Activated naive CD8-positive, alpha-beta T cell treated with anti-CD3 and anti-CD28 coated beads, Interleukin-2, amount 50 U/mL, for 24 hours (primary cell): Measurements from ENCODE around the gene RPAIN.

ENCODE experiments used
- ATAC-seq: fragments of 150-1000 bp; cut with Tn5 transposase; one replicate; pipeline ENCODE4 v1.10.0; 2021
- DNase-seq: peaks from one replicate; pipeline ENCODE4 v3.0.0; 2021
- H3K27ac Mint-ChIP-seq: one replicate; pipeline ENCODE4 v1.8.0; 2021; ENCODE audit warnings: mild to moderate bottlenecking, mixed read lengths
- H3K27me3 Mint-ChIP-seq: one replicate; pipeline ENCODE4 v1.8.0; 2021; ENCODE audit warnings: mixed read lengths
- H3K36me3 Mint-ChIP-seq: one replicate; pipeline ENCODE4 v1.8.0; 2021; ENCODE audit warnings: low read depth, mixed read lengths
- H3K4me1 Mint-ChIP-seq: one replicate; pipeline ENCODE4 v1.8.0; 2021; ENCODE audit warnings: mixed read lengths
- H3K4me3 Mint-ChIP-seq: one replicate; pipeline ENCODE4 v1.8.0; 2021; ENCODE audit warnings: mild to moderate bottlenecking, moderate library complexity, mixed read lengths
- H3K9me3 Mint-ChIP-seq: one replicate; pipeline ENCODE4 v1.8.0; 2021; ENCODE audit warnings: mixed read lengths

Gene RPAIN, protein sequence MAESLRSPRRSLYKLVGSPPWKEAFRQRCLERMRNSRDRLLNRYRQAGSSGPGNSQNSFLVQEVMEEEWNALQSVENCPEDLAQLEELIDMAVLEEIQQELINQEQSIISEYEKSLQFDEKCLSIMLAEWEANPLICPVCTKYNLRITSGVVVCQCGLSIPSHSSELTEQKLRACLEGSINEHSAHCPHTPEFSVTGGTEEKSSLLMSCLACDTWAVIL

GRCh38 chr17:5419959-5420653, at the start of gene RPAIN:
Gene RPAIN (plus strand): TSS chr17:5420182. CDS start chr17:5420211, 29 bp downstream.
- ATAC-seq (peak; percentile 72), DNase-seq (peak; percentile 84)
- Mint-ChIP-seq H3K9me3 (no peaks in the 10 kb centered on the region), H3K27ac (peak within 1 kb of the TSS; percentile 100), H3K4me1 (peaks cover 67% of the 10 kb centered on the region), H3K27me3 (peaks cover 5% of the 10 kb centered on the region), H3K4me3 (peak within 1 kb of the TSS; percentile 100), H3K36me3 (peaks cover 48% of the 10 kb centered on the region)

DNA sequence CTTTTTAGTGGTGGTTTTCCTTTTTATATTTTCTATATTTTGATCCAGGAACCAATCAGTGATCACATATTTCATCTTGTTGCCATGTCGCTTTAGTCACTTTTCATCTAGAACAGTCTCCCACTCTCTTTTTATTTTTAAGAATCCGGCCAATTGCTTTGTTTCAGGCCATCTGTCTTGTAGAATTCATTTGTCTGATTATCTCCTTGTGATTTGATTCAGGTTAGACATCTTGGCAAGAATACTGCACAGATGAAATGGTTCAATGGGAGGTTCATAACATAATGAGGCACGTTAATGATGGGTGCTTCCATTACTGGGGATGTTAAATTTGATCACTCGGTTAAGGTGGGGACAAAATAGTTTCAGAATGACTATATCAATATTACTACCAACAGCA, 49.6 kb upstream of the RPAIN start:
- Mint-ChIP-seq H3K27me3 (no peaks in the 10 kb centered on the region), H3K36me3 (peaks cover 49% of the 10 kb centered on the region), H3K9me3 (no peaks in the 10 kb centered on the region), H3K4me3 (no peak overlapping the region), H3K4me1 (no peaks in the 10 kb centered on the region), H3K27ac (no peak overlapping the region)
- DNase-seq (no peak), ATAC-seq (no peak)

GRCh38 chr17:5373112-5373511, 46.9 kb upstream of the RPAIN start:
- H3K4me1 Mint-ChIP-seq, result no peaks in the 10 kb centered on the region
- DNase-seq (no peak), ATAC-seq (no peak)
- H3K27me3 Mint-ChIP-seq, result no peaks in the 10 kb centered on the region
- peaks cover 55% of the 10 kb centered on the region for H3K36me3 Mint-ChIP-seq
- peak overlapping the region; percentile 73 for H3K27ac Mint-ChIP-seq
- H3K9me3 Mint-ChIP-seq, result no peaks in the 10 kb centered on the region
- no peak overlapping the region for H3K4me3 Mint-ChIP-seq

DNA sequence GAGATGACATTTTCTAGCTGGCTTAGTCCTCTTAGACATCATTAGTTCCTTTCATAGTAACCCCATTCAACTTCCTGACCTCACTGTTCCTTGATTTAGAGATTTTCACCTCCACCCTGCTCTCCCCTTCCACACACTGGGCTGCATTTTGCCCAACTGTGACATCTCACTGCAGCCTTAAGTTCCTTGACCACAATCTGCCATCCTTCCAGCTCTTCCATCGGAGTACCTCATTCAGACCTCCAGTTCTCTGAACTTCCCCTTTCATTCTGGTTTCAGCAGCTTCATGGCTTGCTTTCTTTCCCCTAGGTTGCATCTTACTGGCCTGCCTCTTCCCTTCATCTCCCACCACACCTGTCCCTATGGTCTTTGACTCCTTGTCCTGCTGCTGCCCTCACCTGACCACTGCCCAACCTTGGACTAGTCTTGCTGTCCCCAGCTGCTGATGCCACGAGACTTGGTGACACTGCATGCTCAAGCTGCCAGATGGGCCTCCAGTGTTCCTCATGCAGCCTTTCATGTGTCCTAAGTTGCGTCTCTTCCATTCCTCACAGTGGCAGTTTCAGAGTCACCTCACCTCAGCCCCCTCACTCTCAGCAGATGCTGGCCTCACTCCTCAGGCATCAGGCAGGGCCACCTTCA, 41.3 kb upstream of the RPAIN start:
- no peaks in the 10 kb centered on the region for H3K27me3 Mint-ChIP-seq
- peaks cover 66% of the 10 kb centered on the region for H3K36me3 Mint-ChIP-seq
- DNase-seq, result no peak
- ATAC-seq, result peak; percentile 8
- H3K9me3 Mint-ChIP-seq, result no peaks in the 10 kb centered on the region
- no peak overlapping the region for H3K4me3 Mint-ChIP-seq
- no peaks in the 10 kb centered on the region for H3K4me1 Mint-ChIP-seq
- peak overlapping the region; percentile 58 for H3K27ac Mint-ChIP-seq

DNA sequence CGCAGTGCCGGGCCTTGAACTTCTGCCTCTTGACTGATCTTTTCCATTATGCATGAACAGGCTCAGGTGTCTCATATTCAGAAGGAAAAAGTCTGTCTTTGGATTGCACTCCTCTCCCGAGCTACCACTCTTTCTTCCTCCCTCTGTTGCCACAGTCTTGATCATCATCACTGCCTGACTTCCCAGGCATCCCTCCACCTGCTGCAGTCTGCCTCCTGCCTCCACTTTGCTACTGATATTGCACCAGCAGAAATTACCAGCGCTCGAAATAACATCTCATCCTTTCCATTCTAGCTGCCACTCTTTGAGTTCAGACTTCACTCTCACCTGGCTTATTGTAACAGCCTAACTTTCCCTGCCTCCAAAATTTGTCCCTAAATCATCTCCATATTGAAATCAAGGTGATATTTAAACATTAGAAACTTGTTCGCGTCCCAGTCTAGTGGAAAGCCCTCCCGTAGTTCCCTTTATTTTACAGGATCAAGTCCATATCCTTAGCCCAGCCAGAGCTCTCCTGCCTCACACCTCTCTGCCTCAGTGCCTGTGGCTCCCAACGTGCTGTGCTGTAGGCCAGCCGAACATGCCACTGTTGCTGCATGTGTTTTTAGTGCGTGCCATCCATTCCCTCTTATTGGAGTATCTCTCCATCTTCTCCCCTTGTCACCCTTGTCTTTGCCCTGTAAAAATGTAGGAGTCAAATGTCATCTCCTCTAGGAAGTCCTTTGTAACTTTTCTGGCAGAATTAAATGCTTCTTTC, 40.5 kb upstream of the RPAIN start:
- Mint-ChIP-seq H3K27me3 (no peaks in the 10 kb centered on the region), H3K27ac (peak overlapping the region; percentile 40), H3K4me3 (no peak overlapping the region), H3K4me1 (no peaks in the 10 kb centered on the region), H3K36me3 (peaks cover 69% of the 10 kb centered on the region), H3K9me3 (no peaks in the 10 kb centered on the region)
- no peak for ATAC-seq
- no peak for DNase-seq

DNA sequence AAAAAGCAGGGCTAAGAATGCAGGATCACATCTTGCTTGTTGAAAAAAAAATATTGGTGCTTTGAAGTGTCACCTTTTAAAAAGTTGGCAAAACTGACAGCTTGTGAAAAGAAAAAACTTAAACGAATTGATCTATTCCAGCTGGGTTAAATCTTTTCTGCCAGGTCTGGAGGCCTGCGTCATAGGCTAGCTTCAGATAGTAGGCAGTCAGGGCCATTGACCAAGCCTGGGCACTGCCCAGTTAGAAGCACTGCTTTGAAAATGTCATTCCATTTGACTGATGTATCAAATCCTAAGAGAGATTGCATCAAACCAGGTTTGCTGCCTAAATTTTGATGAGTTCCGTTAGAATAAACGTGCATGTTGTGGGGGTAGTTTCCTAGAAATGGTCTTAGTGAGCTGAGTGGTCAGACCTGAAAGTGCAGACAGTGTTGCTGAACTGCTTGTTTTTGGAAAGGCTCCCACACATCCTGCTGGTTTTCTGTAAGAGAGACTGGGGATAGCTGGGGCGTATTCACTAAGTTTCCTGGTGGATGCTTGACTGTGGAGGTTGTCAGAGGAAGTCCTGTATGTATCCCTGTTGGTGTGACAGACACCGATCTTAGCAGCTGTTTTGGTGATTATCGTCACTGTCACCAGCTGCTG, 39.4 kb upstream of the RPAIN start:
- peaks cover 73% of the 10 kb centered on the region for H3K36me3 Mint-ChIP-seq
- H3K4me3 Mint-ChIP-seq, result no peak overlapping the region
- ATAC-seq (no peak), DNase-seq (no peak)
- H3K9me3 Mint-ChIP-seq, result no peaks in the 10 kb centered on the region
- H3K4me1 Mint-ChIP-seq, result no peaks in the 10 kb centered on the region
- peak overlapping the region; percentile 84 for H3K27ac Mint-ChIP-seq
- no peaks in the 10 kb centered on the region for H3K27me3 Mint-ChIP-seq

GRCh38 chr17:5381542-5381941, 38.4 kb upstream of the RPAIN start:
- Mint-ChIP-seq H3K4me1 (no peaks in the 10 kb centered on the region), H3K27ac (peak overlapping the region; percentile 84), H3K4me3 (no peak overlapping the region), H3K36me3 (peaks cover 76% of the 10 kb centered on the region), H3K27me3 (no peaks in the 10 kb centered on the region), H3K9me3 (no peaks in the 10 kb centered on the region)
- no peak for DNase-seq
- ATAC-seq, result no peak

GRCh38 chr17:5391678-5392077, 28.3 kb upstream of the RPAIN start:
- H3K4me3 Mint-ChIP-seq, result no peak overlapping the region
- no peaks in the 10 kb centered on the region for H3K9me3 Mint-ChIP-seq
- H3K27me3 Mint-ChIP-seq, result no peaks in the 10 kb centered on the region
- H3K4me1 Mint-ChIP-seq, result peaks cover 6% of the 10 kb centered on the region
- ATAC-seq (no peak), DNase-seq (no peak)
- peaks cover 63% of the 10 kb centered on the region for H3K36me3 Mint-ChIP-seq
- H3K27ac Mint-ChIP-seq, result peak overlapping the region; percentile 3

GRCh38 chr17:5396612-5397011, 23.4 kb upstream of the RPAIN start:
- ATAC-seq (peak; percentile 46), DNase-seq (no peak)
- Mint-ChIP-seq H3K4me3 (no peak overlapping the region), H3K4me1 (peaks cover 11% of the 10 kb centered on the region), H3K36me3 (peaks cover 62% of the 10 kb centered on the region), H3K9me3 (no peaks in the 10 kb centered on the region), H3K27ac (no peak overlapping the region), H3K27me3 (no peaks in the 10 kb centered on the region)

DNA sequence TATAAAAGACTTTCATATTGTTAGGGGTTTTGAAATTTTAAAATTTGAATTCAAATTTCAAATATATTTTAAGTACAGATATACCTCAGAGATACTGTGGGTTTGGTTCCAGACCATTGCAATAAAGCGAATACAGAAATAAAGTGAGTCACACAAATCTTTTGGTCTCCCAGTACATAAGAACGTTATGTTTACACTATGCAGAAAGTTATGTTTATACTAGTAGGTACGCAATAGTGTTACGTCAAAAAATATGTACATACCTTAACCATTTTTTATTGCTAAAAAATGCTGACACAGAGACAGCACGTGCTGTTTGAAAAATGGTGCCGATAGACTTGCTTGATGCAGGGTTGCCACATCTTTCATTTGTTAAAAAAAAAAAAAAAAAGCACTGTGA, 20.2 kb upstream of the RPAIN start:
- no peak for ATAC-seq
- no peaks in the 10 kb centered on the region for H3K9me3 Mint-ChIP-seq
- no peak overlapping the region for H3K4me3 Mint-ChIP-seq
- DNase-seq, result no peak
- H3K27me3 Mint-ChIP-seq, result no peaks in the 10 kb centered on the region
- H3K36me3 Mint-ChIP-seq, result peaks cover 59% of the 10 kb centered on the region
- no peak overlapping the region for H3K27ac Mint-ChIP-seq
- peaks cover 11% of the 10 kb centered on the region for H3K4me1 Mint-ChIP-seq

- H3K9me3 Mint-ChIP-seq, result no peaks in the 10 kb centered on the region
- DNase-seq, result no peak
- peaks cover 30% of the 10 kb centered on the region for H3K36me3 Mint-ChIP-seq
- H3K27ac Mint-ChIP-seq, result no peak overlapping the region
- H3K27me3 Mint-ChIP-seq, result no peaks in the 10 kb centered on the region
- H3K4me3 Mint-ChIP-seq, result no peak overlapping the region
- ATAC-seq, result no peak
- H3K4me1 Mint-ChIP-seq, result peaks cover under 1% of the 10 kb centered on the region
These were observed 14.6 kb upstream of the RPAIN start for GRCh38 chr17:5405400-5405799.

GRCh38 chr17:5408186-5408585, 11.8 kb upstream of the RPAIN start:
- H3K9me3 Mint-ChIP-seq, result no peaks in the 10 kb centered on the region
- ATAC-seq (no peak), DNase-seq (no peak)
- peaks cover 42% of the 10 kb centered on the region for H3K36me3 Mint-ChIP-seq
- no peak overlapping the region for H3K27ac Mint-ChIP-seq
- H3K4me1 Mint-ChIP-seq, result peaks cover 14% of the 10 kb centered on the region
- H3K4me3 Mint-ChIP-seq, result no peak overlapping the region
- H3K27me3 Mint-ChIP-seq, result no peaks in the 10 kb centered on the region

- no peak for ATAC-seq
- Mint-ChIP-seq H3K36me3 (peaks cover 43% of the 10 kb centered on the region), H3K9me3 (no peaks in the 10 kb centered on the region), H3K4me1 (peaks cover 32% of the 10 kb centered on the region), H3K27ac (no peak overlapping the region), H3K27me3 (no peaks in the 10 kb centered on the region), H3K4me3 (no peak overlapping the region)
- DNase-seq, result no peak
These were observed 9.2 kb upstream of the RPAIN start for GRCh38 chr17:5410594-5411272.

GRCh38 chr17:5413682-5414081, 6.3 kb upstream of the RPAIN start:
- peak overlapping the region; percentile 72 for H3K27ac Mint-ChIP-seq
- DNase-seq, result no peak
- peaks cover 56% of the 10 kb centered on the region for H3K4me1 Mint-ChIP-seq
- H3K27me3 Mint-ChIP-seq, result no peaks in the 10 kb centered on the region
- no peaks in the 10 kb centered on the region for H3K9me3 Mint-ChIP-seq
- H3K36me3 Mint-ChIP-seq, result peaks cover 56% of the 10 kb centered on the region
- peak; percentile 74 for ATAC-seq
- peak overlapping the region; percentile 17 for H3K4me3 Mint-ChIP-seq
